MM.1S (cell line): ENCODE results near the gene HS3ST4.

Experiments
- DNase-seq: peaks from one replicate; pipeline ENCODE4 v3.0.0-alpha.2; 2015
- H2AFZ ChIP-seq: fragments of 300-600 bp; sonication (generic); 2 replicates; pipeline ENCODE4 v1.6.0; 2016; ENCODE audit warnings: antibody characterized with exemption, low read length
- H3F3A ChIP-seq: fragments of 300-600 bp; sonication (generic); 2 replicates; pipeline ENCODE4 v1.6.1; 2016; ENCODE audit warnings: mild to moderate bottlenecking, antibody characterized with exemption, low read length, moderate library complexity, mixed read lengths; ENCODE audit not compliant: insufficient read depth
- H3K27ac ChIP-seq: fragments of 300-600 bp; sonication (generic); 2 replicates; pipeline ENCODE4 v1.5.1; 2016; ENCODE audit warnings: mild to moderate bottlenecking, low read length
- H3K27me3 ChIP-seq: fragments of 300-600 bp; sonication (generic); replicated peaks from 2 replicates; pipeline ENCODE4 v1.6.0; 2016; ENCODE audit warnings: low read length; ENCODE audit not compliant: insufficient read depth
- H3K36me3 ChIP-seq: fragments of 300-600 bp; sonication (generic); replicated peaks from 2 replicates; pipeline ENCODE4 v1.6.1; 2016; ENCODE audit warnings: mild to moderate bottlenecking, low read length, mixed read lengths; ENCODE audit not compliant: insufficient read depth
- H3K4me1 ChIP-seq: fragments of 300-600 bp; sonication (generic); 2 replicates; pipeline ENCODE4 v1.6.1; 2016; ENCODE audit warnings: low read length, mixed read lengths
- H3K4me2 ChIP-seq: fragments of 300-600 bp; sonication (generic); 2 replicates; pipeline ENCODE4 v1.6.0; 2016; ENCODE audit warnings: low read depth, low read length
- H3K4me3 ChIP-seq: fragments of 300-600 bp; sonication (generic); 2 replicates; pipeline ENCODE4 v1.5.1; 2016; ENCODE audit warnings: low read length, mixed read lengths
- H3K79me2 ChIP-seq: fragments of 300-600 bp; sonication (generic); 2 replicates; pipeline ENCODE4 v1.6.1; 2016; ENCODE audit warnings: mixed run types, low read length, mixed read lengths
- H3K9ac ChIP-seq: fragments of 300-600 bp; sonication (generic); 2 replicates; pipeline ENCODE4 v1.6.1; 2016; ENCODE audit warnings: low read length, mixed read lengths
- H3K9me2 ChIP-seq: fragments of 300-600 bp; sonication (generic); replicated peaks from 2 replicates; pipeline ENCODE4 v1.6.1; 2016; ENCODE audit warnings: mild to moderate bottlenecking, low read length, mixed read lengths; ENCODE audit not compliant: insufficient read depth
- H3K9me3 ChIP-seq: fragments of 300-600 bp; sonication (generic); replicated peaks from 2 replicates; pipeline ENCODE4 v1.6.1; 2016; ENCODE audit warnings: mild to moderate bottlenecking, low read length, mixed read lengths; ENCODE audit not compliant: insufficient read depth
- H4K20me1 ChIP-seq: fragments of 300-600 bp; sonication (generic); 2 replicates; pipeline ENCODE4 v1.6.1; 2016; ENCODE audit warnings: mild to moderate bottlenecking, low read length, moderate library complexity, mixed read lengths; ENCODE audit not compliant: insufficient read depth
- CTCF ChIP-seq: fragments of 300-600 bp; sonication (generic); IDR thresholded peaks from 2 replicates; pipeline ENCODE4 v1.5.1; 2016; ENCODE audit warnings: antibody characterized with exemption, low read length, mixed read lengths
- EZH2 ChIP-seq: fragments of 300-600 bp; sonication (generic); optimal IDR thresholded peaks from 2 replicates; pipeline ENCODE3; 2017; ENCODE audit warnings: low read depth, mild to moderate bottlenecking, antibody characterized with exemption, low read length, mixed read lengths
- EZH2phosphoT487 ChIP-seq: fragments of 300-600 bp; sonication (generic); IDR thresholded peaks from 2 replicates; pipeline ENCODE4 v1.6.1; 2018; ENCODE audit warnings: antibody characterized with exemption, low read length

Gene HS3ST4

DNA sequence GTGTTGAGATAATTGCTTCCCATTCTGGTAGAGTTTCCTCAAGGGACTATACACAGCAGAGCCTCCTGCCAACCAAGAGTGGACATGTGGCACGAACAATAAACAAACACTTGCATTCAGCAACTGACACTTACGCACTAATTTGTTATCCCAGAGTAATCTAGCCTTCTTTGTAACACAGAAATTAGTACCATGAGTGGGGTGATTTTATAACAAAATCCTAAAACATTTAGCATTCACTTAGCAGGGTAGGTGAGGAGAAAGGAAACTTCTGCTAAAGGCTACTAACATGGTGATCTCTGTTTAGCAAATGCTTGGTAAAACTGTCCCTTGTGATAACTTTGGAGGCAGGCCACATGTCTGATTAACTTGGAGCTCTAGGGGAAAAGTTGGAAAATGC lies 325.2 kb downstream of the HS3ST4 start:
- Histone ChIP-seq H3F3A (no peaks in the 10 kb centered on the region), H3K27ac (no peak overlapping the region), H3K79me2 (no peaks in the 10 kb centered on the region), H3K27me3 (no peaks in the 10 kb centered on the region), H2AFZ (no peak overlapping the region), H3K36me3 (no peaks in the 10 kb centered on the region), H3K9ac (no peak overlapping the region), H4K20me1 (no peaks in the 10 kb centered on the region), H3K4me1 (no peaks in the 10 kb centered on the region), H3K4me2 (no peak overlapping the region), H3K4me3 (no peak overlapping the region), H3K9me2 (no peaks in the 10 kb centered on the region), H3K9me3 (no peaks in the 10 kb centered on the region)
- TF ChIP-seq CTCF (no peak), EZH2 (no peak), EZH2phosphoT487 (no peak)
- no peak for DNase-seq

DNA sequence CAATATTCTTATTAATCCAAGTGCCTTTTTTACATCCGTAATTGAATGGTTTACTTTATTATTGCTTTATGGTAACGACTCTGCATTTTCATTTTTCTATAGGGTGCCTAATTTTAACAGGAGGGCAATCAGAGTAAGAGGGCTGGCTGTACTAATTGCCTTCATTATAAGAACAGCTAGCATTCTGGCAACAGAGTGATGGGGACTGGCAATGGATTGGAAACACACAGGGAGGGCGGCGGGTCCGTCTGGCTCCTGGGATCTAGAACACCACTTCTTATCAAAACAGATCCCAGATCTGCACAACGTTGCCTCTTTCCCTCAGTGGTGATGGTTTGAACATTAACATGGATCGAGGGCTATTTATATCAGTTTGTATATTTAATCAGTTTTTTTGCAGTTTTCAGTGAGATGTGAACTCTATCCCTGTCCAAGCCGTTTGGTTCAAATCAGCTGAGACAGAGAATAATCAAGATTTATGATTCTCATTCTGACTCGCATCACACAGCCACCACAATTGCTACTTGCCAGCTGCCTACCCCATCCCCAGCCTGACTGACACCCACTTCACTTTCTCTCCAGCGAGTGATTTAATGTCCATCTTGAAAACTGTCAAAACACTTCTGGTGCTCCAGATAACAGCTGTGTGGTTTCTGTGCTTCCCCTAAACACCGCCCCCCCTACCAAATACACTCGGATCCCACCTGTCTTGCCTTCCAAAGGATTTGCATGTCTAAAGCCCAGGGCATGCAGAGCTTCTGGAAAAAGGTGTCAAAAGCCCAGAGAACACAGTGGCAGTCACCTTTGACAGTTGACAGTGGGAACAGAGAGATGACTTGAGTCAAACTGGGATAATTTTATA lies 327.9 kb downstream of the HS3ST4 start:
- H3K4me2 ChIP-seq: no peak overlapping the region
- H3K4me1 ChIP-seq: no peaks in the 10 kb centered on the region
- H3K9me2 ChIP-seq: no peaks in the 10 kb centered on the region
- no peaks in the 10 kb centered on the region for H3F3A ChIP-seq
- H2AFZ ChIP-seq: no peak overlapping the region
- H3K9me3 ChIP-seq: no peaks in the 10 kb centered on the region
- DNase-seq: no peak
- TF ChIP-seq EZH2phosphoT487: no peak
- TF ChIP-seq CTCF: no peak
- TF ChIP-seq EZH2: no peak
- no peaks in the 10 kb centered on the region for H3K36me3 ChIP-seq
- H3K27ac ChIP-seq: no peak overlapping the region
- no peaks in the 10 kb centered on the region for H3K27me3 ChIP-seq
- H3K4me3 ChIP-seq: no peak overlapping the region
- H3K9ac ChIP-seq: no peak overlapping the region
- H3K79me2 ChIP-seq: no peaks in the 10 kb centered on the region
- H4K20me1 ChIP-seq: no peaks in the 10 kb centered on the region

- TF ChIP-seq CTCF: no peak
- no peak for TF ChIP-seq EZH2phosphoT487
- TF ChIP-seq EZH2: no peak
- no peaks in the 10 kb centered on the region for H3F3A ChIP-seq
- no peaks in the 10 kb centered on the region for H3K36me3 ChIP-seq
- no peaks in the 10 kb centered on the region for H4K20me1 ChIP-seq
- H3K9me2 ChIP-seq: no peaks in the 10 kb centered on the region
- no peak for DNase-seq
- no peaks in the 10 kb centered on the region for H3K4me1 ChIP-seq
- H2AFZ ChIP-seq: no peak overlapping the region
- H3K9me3 ChIP-seq: no peaks in the 10 kb centered on the region
- no peak overlapping the region for H3K27ac ChIP-seq
- H3K79me2 ChIP-seq: no peaks in the 10 kb centered on the region
- H3K4me2 ChIP-seq: no peak overlapping the region
- no peak overlapping the region for H3K4me3 ChIP-seq
- no peaks in the 10 kb centered on the region for H3K27me3 ChIP-seq
- H3K9ac ChIP-seq: no peak overlapping the region
Observed at GRCh38 chr16:26026709-26027450, 335.1 kb downstream of the HS3ST4 start.
